Measurements from ENCODE around the gene FAM117B.

DNA sequence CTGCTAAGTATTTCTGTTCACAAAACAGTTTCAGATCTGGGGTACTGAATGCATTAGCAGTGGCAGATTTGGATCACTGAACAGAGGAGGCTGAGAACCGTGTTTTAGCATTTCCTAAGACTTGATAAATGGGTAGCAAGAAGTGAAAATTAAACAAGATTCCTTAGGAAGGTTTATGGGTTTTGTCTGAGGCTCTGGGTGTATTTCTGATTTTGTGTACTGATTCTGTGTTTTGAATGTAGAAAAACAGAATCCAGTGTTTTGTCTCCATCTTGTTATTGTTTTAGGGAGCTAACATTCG lies 1.4 kb downstream of the FAM117B start:
- TF ChIP-seq, protein P1, sequence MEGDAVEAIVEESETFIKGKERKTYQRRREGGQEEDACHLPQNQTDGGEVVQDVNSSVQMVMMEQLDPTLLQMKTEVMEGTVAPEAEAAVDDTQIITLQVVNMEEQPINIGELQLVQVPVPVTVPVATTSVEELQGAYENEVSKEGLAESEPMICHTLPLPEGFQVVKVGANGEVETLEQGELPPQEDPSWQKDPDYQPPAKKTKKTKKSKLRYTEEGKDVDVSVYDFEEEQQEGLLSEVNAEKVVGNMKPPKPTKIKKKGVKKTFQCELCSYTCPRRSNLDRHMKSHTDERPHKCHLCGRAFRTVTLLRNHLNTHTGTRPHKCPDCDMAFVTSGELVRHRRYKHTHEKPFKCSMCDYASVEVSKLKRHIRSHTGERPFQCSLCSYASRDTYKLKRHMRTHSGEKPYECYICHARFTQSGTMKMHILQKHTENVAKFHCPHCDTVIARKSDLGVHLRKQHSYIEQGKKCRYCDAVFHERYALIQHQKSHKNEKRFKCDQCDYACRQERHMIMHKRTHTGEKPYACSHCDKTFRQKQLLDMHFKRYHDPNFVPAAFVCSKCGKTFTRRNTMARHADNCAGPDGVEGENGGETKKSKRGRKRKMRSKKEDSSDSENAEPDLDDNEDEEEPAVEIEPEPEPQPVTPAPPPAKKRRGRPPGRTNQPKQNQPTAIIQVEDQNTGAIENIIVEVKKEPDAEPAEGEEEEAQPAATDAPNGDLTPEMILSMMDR (conservative IDR thresholded peaks at IDR 0.05) = no peak
- TF ChIP-seq ZFX (IDR thresholded peaks at IDR 0.05) = no peak

Data from C4-2B (cell line).